GM23248 (cell line): ENCODE measurements around the gene PEAR1. TPM values are rescaled to one million over a fixed set of nuclear protein-coding genes. Genes with fewer than 3 reads are reported as not detected.

Source experiments
- DNase-seq: peaks from one replicate; pipeline ENCODE4 v3.0.0-alpha.2; 2015
- H2AFZ ChIP-seq: fragments of 200-600 bp; sonication (generic); 2 replicates; pipeline ENCODE4 v1.6.1; 2016; ENCODE audit warnings: antibody characterized with exemption
- H3F3A ChIP-seq: fragments of 200-600 bp; sonication (generic); 2 replicates; pipeline ENCODE4 v1.6.1; 2016; ENCODE audit warnings: mild to moderate bottlenecking, antibody characterized with exemption, mixed run types; ENCODE audit not compliant: insufficient read depth
- H3K27ac ChIP-seq: fragments of 200-600 bp; sonication (generic); 2 replicates; pipeline ENCODE4 v1.5.1; 2016; ENCODE audit warnings: mild to moderate bottlenecking
- H3K27me3 ChIP-seq: fragments of 200-600 bp; sonication (generic); replicated peaks from 2 replicates; pipeline ENCODE4 v1.6.1; 2016; ENCODE audit warnings: mild to moderate bottlenecking; ENCODE audit not compliant: insufficient read depth
- H3K36me3 ChIP-seq: fragments of 200-600 bp; sonication (generic); 2 replicates; pipeline ENCODE4 v1.6.1; 2016; ENCODE audit warnings: low read depth, mild to moderate bottlenecking
- H3K4me1 ChIP-seq: fragments of 200-600 bp; sonication (generic); 2 replicates; pipeline ENCODE4 v1.6.1; 2016; ENCODE audit warnings: mild to moderate bottlenecking; ENCODE audit not compliant: insufficient read depth
- H3K4me2 ChIP-seq: fragments of 200-600 bp; sonication (generic); one replicate; pipeline ENCODE4 v1.6.1; 2016; ENCODE audit warnings: mild to moderate bottlenecking; ENCODE audit not compliant: unreplicated experiment
- H3K4me3 ChIP-seq: fragments of 200-600 bp; sonication (generic); 2 replicates; pipeline ENCODE4 v1.5.1; 2016; ENCODE audit warnings: mild to moderate bottlenecking
- H3K79me2 ChIP-seq: fragments of 200-600 bp; sonication (generic); 2 replicates; pipeline ENCODE4 v1.6.1; 2016; ENCODE audit warnings: mild to moderate bottlenecking; ENCODE audit not compliant: insufficient read depth
- H3K9ac ChIP-seq: fragments of 200-600 bp; sonication (generic); 2 replicates; pipeline ENCODE4 v1.6.1; 2016; ENCODE audit warnings: mild to moderate bottlenecking
- H3K9me2 ChIP-seq: fragments of 200-600 bp; sonication (generic); 2 replicates; pipeline ENCODE4 v1.6.1; 2016; ENCODE audit warnings: mixed run types, mild to moderate bottlenecking, moderate library complexity; ENCODE audit not compliant: insufficient read depth
- H3K9me3 ChIP-seq: fragments of 200-600 bp; sonication (generic); one replicate; pipeline ENCODE4 v1.6.1; 2017; ENCODE audit warnings: low read depth
- H4K20me1 ChIP-seq: fragments of 200-600 bp; sonication (generic); 2 replicates; pipeline ENCODE4 v1.6.0; 2016; ENCODE audit not compliant: insufficient read depth
- EZH2 ChIP-seq: fragments of 200-600 bp; sonication (generic); IDR thresholded peaks from 2 replicates; pipeline ENCODE4 v1.6.1; 2018; ENCODE audit warnings: antibody characterized with exemption, mild to moderate bottlenecking; ENCODE audit not compliant: insufficient read depth, poor library complexity, severe bottlenecking
- EZH2phosphoT487 ChIP-seq: fragments of 200-600 bp; sonication (generic); IDR thresholded peaks from 2 replicates; pipeline ENCODE4 v1.6.1; 2018; ENCODE audit warnings: antibody characterized with exemption, moderate library complexity, mild to moderate bottlenecking, low read depth; ENCODE audit not compliant: insufficient read depth
- WGBS, 2 experiments: methylation state at CpG; one replicate each; pipeline ENCODE4 v1.1.6; 2015 to 2017; ENCODE audit warnings: low lambda C conversion rate in 2 of 2, low coverage in 1 of 2; ENCODE audit errors: missing lambda C conversion rate in 2 of 2; 5-methylcytosine and 5-hydroxymethylcytosine counted together
- in situ Hi-C: fragments of 300-500 bp; cut with MboI; formaldehyde crosslinking; loops from 2 replicates; pipeline ENCODE4 v1.15.0; 2020
- polyA plus RNA-seq: library from polyadenylated mRNA; unstranded; fragments of >200 nt; fragmentation: Nextera tagmentation; extraction: Ambion mirVana; gene quantifications from 2 replicates; pipeline ENCODE4 v1.2.1, GENCODE V29; 2016
- total RNA-seq: library from RNA; depleted of rRNA; stranded (reverse); fragments of >200 nt; shearing (Covaris generic); gene quantifications from 2 replicates; pipeline ENCODE4 v1.2.3, GENCODE V29; 2014

The PEAR1 gene
- total and polyA plus RNA-seq, 2 experiments from 2014 or later, result 1.2 to 2.2 TPM

GRCh38 chr1:156858959-156859522 lies 34.5 kb upstream of the PEAR1 start, which contains the start of gene INSRR:
Gene INSRR, minus strand, starts transcription at chr1:156859117. Its CDS starts 496 bp downstream, at chr1:156858621.
- Histone ChIP-seq H3K9me3 (no peaks in the 10 kb centered on the region), H3K4me2 (peak within 1 kb of the TSS; percentile 82), H3K9me2 (no peaks in the 10 kb centered on the region), H2AFZ (peak within 1 kb of the TSS; percentile 65), H3F3A (no peaks in the 10 kb centered on the region), H3K4me3 (peak within 1 kb of the TSS; percentile 68), H3K27me3 (peaks cover 18% of the 10 kb centered on the region), H3K9ac (peak within 1 kb of the TSS; percentile 25; the same call in 1 of the 2 replicates), H3K27ac (no peak within 1 kb of the TSS), H4K20me1 (no peaks in the 10 kb centered on the region), H3K79me2 (no peaks in the 10 kb centered on the region), H3K36me3 (no peaks in the 10 kb centered on the region), H3K4me1 (0 out of 2 replicates have a peak, but pooled peaks cover 3% of the 10 kb centered on the region)
- peak; percentile 32 for DNase-seq
- TF ChIP-seq EZH2 (no peak), EZH2phosphoT487 (no peak)
- in situ Hi-C loops, result no loop called here
- 1 to 3% methylated on average over 17 to 32 of the region's 39 CpGs for WGBS, 2 experiments

DNA sequence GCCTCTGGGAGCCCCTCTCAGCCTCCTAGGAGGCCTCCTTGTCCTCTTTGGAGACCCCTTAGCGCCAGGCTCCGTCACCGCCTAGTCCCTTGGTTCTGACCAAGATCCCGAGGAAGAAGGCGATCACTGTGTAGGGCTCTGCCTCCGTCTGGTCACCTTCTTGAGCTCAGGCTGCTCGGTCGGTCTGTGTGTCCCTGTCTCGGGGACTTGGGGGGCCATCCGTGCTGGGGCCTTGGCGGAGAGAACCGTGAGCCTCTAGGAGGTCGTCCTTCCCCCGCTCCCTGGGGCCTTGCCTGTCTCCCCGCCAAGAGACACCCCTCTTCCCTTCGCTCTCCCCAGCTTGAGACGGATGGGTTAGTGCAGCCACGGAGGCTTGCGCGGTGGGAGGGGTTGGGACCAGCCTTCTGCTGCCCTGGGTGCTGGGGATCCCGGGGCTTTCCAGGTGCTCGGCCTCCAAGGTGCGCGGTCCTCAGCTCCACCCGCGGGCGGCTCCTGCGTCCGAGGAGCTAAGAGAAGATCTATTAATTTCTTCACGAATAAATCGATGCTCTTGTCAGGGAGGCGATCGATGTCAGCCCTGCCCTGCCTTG lies 33.9 kb upstream of the PEAR1 start:
- no peak overlapping the region for H3K9ac ChIP-seq
- peak overlapping the region; percentile 82 for H3K4me2 ChIP-seq
- no peaks in the 10 kb centered on the region for H3F3A ChIP-seq
- 3 to 5% methylated on average over 30 to 33 of the region's 33 CpGs for WGBS, 2 experiments
- peak; percentile 55 for DNase-seq
- H3K4me1 ChIP-seq, result 0 out of 2 replicates have a peak, but pooled peaks cover 3% of the 10 kb centered on the region
- peak overlapping the region; percentile 65 for H2AFZ ChIP-seq
- H3K36me3 ChIP-seq, result no peaks in the 10 kb centered on the region
- H3K27me3 ChIP-seq, result peaks cover 18% of the 10 kb centered on the region
- H3K4me3 ChIP-seq, result peak overlapping the region; percentile 68
- TF ChIP-seq EZH2phosphoT487 (no peak), EZH2 (no peak)
- no peaks in the 10 kb centered on the region for H4K20me1 ChIP-seq
- no peaks in the 10 kb centered on the region for H3K9me3 ChIP-seq
- H3K9me2 ChIP-seq, result no peaks in the 10 kb centered on the region
- in situ Hi-C loops, result no loop called here
- no peaks in the 10 kb centered on the region for H3K79me2 ChIP-seq
- no peak overlapping the region for H3K27ac ChIP-seq

GRCh38 chr1:156860113-156860627 lies 33.3 kb upstream of the PEAR1 start:
- Histone ChIP-seq H2AFZ (peak overlapping the region; percentile 65), H3K27me3 (peaks cover 18% of the 10 kb centered on the region), H3K4me3 (peak overlapping the region; percentile 68), H3K9me2 (no peaks in the 10 kb centered on the region), H3K36me3 (no peaks in the 10 kb centered on the region), H4K20me1 (no peaks in the 10 kb centered on the region), H3K9me3 (no peaks in the 10 kb centered on the region), H3K4me1 (0 out of 2 replicates have a peak, but pooled peaks cover 3% of the 10 kb centered on the region), H3K4me2 (peak overlapping the region; percentile 82), H3F3A (no peaks in the 10 kb centered on the region), H3K79me2 (no peaks in the 10 kb centered on the region), H3K9ac (no peak overlapping the region), H3K27ac (no peak overlapping the region)
- in situ Hi-C loops, result no loop called here
- DNase-seq, result peak; percentile 77
- TF ChIP-seq EZH2phosphoT487, result no peak
- TF ChIP-seq EZH2, result no peak
- WGBS, 2 experiments, result 0 to 1% methylated on average over 35 of the region's 35 CpGs

GRCh38 chr1:156860628-156861423 lies 32.7 kb upstream of the PEAR1 start, which contains the start of gene NTRK1:
Gene NTRK1, plus strand, starts transcription at chr1:156860865. Its CDS starts 70 bp downstream, at chr1:156860935.
- Histone ChIP-seq H3K27ac (no peak within 1 kb of the TSS), H3F3A (no peaks in the 10 kb centered on the region), H3K27me3 (peaks cover 18% of the 10 kb centered on the region), H3K79me2 (no peaks in the 10 kb centered on the region), H3K4me1 (0 out of 2 replicates have a peak, but pooled peaks cover 3% of the 10 kb centered on the region), H3K4me3 (peak within 1 kb of the TSS; percentile 68), H3K4me2 (peak within 1 kb of the TSS; percentile 82), H4K20me1 (no peaks in the 10 kb centered on the region), H2AFZ (peak within 1 kb of the TSS; percentile 65), H3K36me3 (no peaks in the 10 kb centered on the region), H3K9me2 (no peaks in the 10 kb centered on the region), H3K9me3 (no peaks in the 10 kb centered on the region), H3K9ac (no peak within 1 kb of the TSS)
- WGBS, 2 experiments, result 6 to 8% methylated on average over 43 to 69 of the region's 69 CpGs
- TF ChIP-seq EZH2, result no peak
- no peak for TF ChIP-seq EZH2phosphoT487
- in situ Hi-C loops, result no loop called here
- DNase-seq, result peak; percentile 61
